Left ventricle myocardium inferior (tissue), 1 donor: Measurements from ENCODE around the gene HMCES. TPM values are rescaled to one million over a fixed set of nuclear protein-coding genes. Genes with fewer than 3 reads are reported as not detected.

Experiments used
- DNase-seq: peaks from one replicate; pipeline ENCODE4 v3.0.0-alpha.2; 2020
- H3K27ac ChIP-seq: fragments of 200-600 bp; replicated peaks from 2 replicates; pipeline ENCODE4 v1.8.0; 2021
- H3K27me3 ChIP-seq: fragments of 200-600 bp; 2 replicates; pipeline ENCODE4 v1.8.0; 2021; ENCODE audit warnings: low read depth
- H3K36me3 ChIP-seq: fragments of 200-600 bp; 2 replicates; pipeline ENCODE4 v1.8.0; 2021
- H3K4me1 ChIP-seq: fragments of 200-600 bp; 2 replicates; pipeline ENCODE4 v1.8.0; 2021
- H3K4me3 ChIP-seq: fragments of 200-600 bp; 2 replicates; pipeline ENCODE4 v1.8.0; 2021; ENCODE audit warnings: mild to moderate bottlenecking, moderate library complexity
- H3K9me3 ChIP-seq: fragments of 200-600 bp; replicated peaks from 2 replicates; pipeline ENCODE4 v1.8.0; 2021
- CTCF ChIP-seq: fragments of 200-600 bp; IDR thresholded peaks from 2 replicates; pipeline ENCODE4 v1.8.0; 2021; ENCODE audit warnings: antibody characterized with exemption, mild to moderate bottlenecking, borderline replicate concordance
- intact Hi-C: fragments of 100-400 bp; cut with micrococcal nuclease; formaldehyde crosslinking; loops from one replicate; pipeline ENCODE4 v1.11.0; 2022
- total RNA-seq: library from RNA; stranded (reverse); fragmentation: NEBNext Ultra II Directional; extraction: Animal tissue kit (Norgen Biotek cat#: 25700); gene quantifications from one replicate; pipeline ENCODE4 v1.2.1, GENCODE V29; 2021
- donor health status: DM: no; HTN: yes; CAD: no; lungs with severe emphysema.

Gene HMCES
- total RNA-seq, 1 donor from 2014 or later = 38.5 TPM

GRCh38 chr3:129320261-129320660 is 41.6 kb downstream of the HMCES start:
- H3K27ac ChIP-seq = no peak overlapping the region
- peaks cover 27% of the 10 kb centered on the region for H3K4me1 ChIP-seq
- DNase-seq = no peak
- H3K9me3 ChIP-seq = no peaks in the 10 kb centered on the region
- intact Hi-C loops = no loop called here
- H3K4me3 ChIP-seq = no peak overlapping the region
- peaks cover 7% of the 10 kb centered on the region for H3K36me3 ChIP-seq
- no peaks in the 10 kb centered on the region for H3K27me3 ChIP-seq
- TF ChIP-seq CTCF = no peak

GRCh38 chr3:129320825-129321487 is 42.3 kb downstream of the HMCES start:
- no peaks in the 10 kb centered on the region for H3K27me3 ChIP-seq
- DNase-seq = no peak
- intact Hi-C loops = no loop called here

GRCh38 chr3:129321887-129322286 is 43.2 kb downstream of the HMCES start:
- intact Hi-C loops = no loop called here
- no peak for DNase-seq
- peaks cover 13% of the 10 kb centered on the region for H3K4me1 ChIP-seq
- H3K27ac ChIP-seq = no peak overlapping the region
- H3K4me3 ChIP-seq = no peak overlapping the region
- H3K9me3 ChIP-seq = no peaks in the 10 kb centered on the region
- TF ChIP-seq CTCF = no peak
- no peaks in the 10 kb centered on the region for H3K27me3 ChIP-seq
- peaks cover 7% of the 10 kb centered on the region for H3K36me3 ChIP-seq

More at GRCh38 chr3:129320825-129321487, 42.3 kb downstream of the HMCES start:
- peaks cover 22% of the 10 kb centered on the region for H3K4me1 ChIP-seq
- H3K27ac ChIP-seq = no peak overlapping the region
- no peak for TF ChIP-seq CTCF
- H3K9me3 ChIP-seq = no peaks in the 10 kb centered on the region
- no peak overlapping the region for H3K4me3 ChIP-seq
- peaks cover 7% of the 10 kb centered on the region for H3K36me3 ChIP-seq

- TF ChIP-seq CTCF = no peak
- Histone ChIP-seq H3K27ac (no peak overlapping the region), H3K27me3 (no peaks in the 10 kb centered on the region), H3K4me3 (no peak overlapping the region), H3K36me3 (peaks cover 7% of the 10 kb centered on the region), H3K4me1 (no peaks in the 10 kb centered on the region), H3K9me3 (no peaks in the 10 kb centered on the region)
- no peak for DNase-seq
- intact Hi-C loops = no loop called here
Measured at GRCh38 chr3:129323651-129324294, 45.1 kb downstream of the HMCES start.

GRCh38 chr3:129324855-129325254 is 46.2 kb downstream of the HMCES start:
- no peaks in the 10 kb centered on the region for H3K4me1 ChIP-seq
- intact Hi-C loops = no loop called here
- no peak for TF ChIP-seq CTCF
- H3K27me3 ChIP-seq = no peaks in the 10 kb centered on the region
- no peaks in the 10 kb centered on the region for H3K9me3 ChIP-seq
- H3K36me3 ChIP-seq = peaks cover 7% of the 10 kb centered on the region
- H3K4me3 ChIP-seq = no peak overlapping the region
- H3K27ac ChIP-seq = no peak overlapping the region
- no peak for DNase-seq
